ENCODE data around the gene ALX4. TPM values are rescaled to one million over a fixed set of nuclear protein-coding genes. Genes with fewer than 3 reads are reported as not detected.

Gene ALX4
- polyA plus RNA-seq, 1 of the 3 experiments (the other 2 are of a cell fraction): under 0.01 TPM

- ChIA-PET POLR2A (no interaction called here), CTCF (interaction anchor here (1.1 to 2.3 kb wide), 6 partner anchors 10 to 607 kb away, joined by 3 to 6 read pairs (median 3); no protein-coding TSS in a partner anchor)
- no peaks in the 10 kb centered on the region for H3K9me2 ChIP-seq
- no peak overlapping the region for H3K9ac ChIP-seq
- no peaks in the 10 kb centered on the region for H3K36me3 ChIP-seq (replicated peaks in 1 of 2; ENCODE audit: control insufficient read depth in 1 of 2, insufficient read depth in 2 of 2, low read length in 1 of 2)
- WGBS (ENCODE audit: low lambda C conversion rate): 36% methylated on average over 16 of the region's 20 CpGs
- H3K27me3 ChIP-seq (ENCODE audit: insufficient read depth): peaks cover 92% of the 10 kb centered on the region
- peaks cover 15 to 19% of the 10 kb centered on the region in 2 experiments; a peak in 2 of 4 replicates for H3K4me1 ChIP-seq (ENCODE audit: control insufficient read depth in 1 of 2, insufficient read depth in 2 of 2, low read depth in 1 of 2, low read length in 1 of 2)
- H3K4me2 ChIP-seq: no peak overlapping the region; the same call in 1 of the 2 replicates
- H3K9me3 ChIP-seq: no peaks in the 10 kb centered on the region
- no peaks in the 10 kb centered on the region for H3F3A ChIP-seq (replicated peaks; ENCODE audit: insufficient read depth)
- TF ChIP-seq JUND (IDR thresholded peaks at IDR 0.05): no peak
- no peak for TF ChIP-seq EP300 (IDR thresholded peaks at IDR 0.05; ENCODE audit: borderline replicate concordance in 1 of 2, low read depth in 1 of 2, low read length in 1 of 2)
- TF ChIP-seq MAX (IDR thresholded peaks at IDR 0.05; ENCODE audit: low read depth): no peak
- no peak for TF ChIP-seq RXRA (IDR thresholded peaks at IDR 0.05; ENCODE audit: borderline replicate concordance, low read depth)
- TF ChIP-seq FOXM1 (IDR thresholded peaks at IDR 0.05; ENCODE audit: low read depth): no peak
- TF ChIP-seq USF2 (IDR thresholded peaks at IDR 0.05; ENCODE audit: borderline replicate concordance, low read depth, low read length): no peak
- TF ChIP-seq RCOR1 (IDR thresholded peaks at IDR 0.05; ENCODE audit: low read length): no peak
- TF ChIP-seq NFIC (IDR thresholded peaks at IDR 0.05; ENCODE audit: borderline replicate concordance): no peak
- no peak for TF ChIP-seq GABPA (IDR thresholded peaks at IDR 0.05; ENCODE audit: low read depth)
- TF ChIP-seq RAD21 (IDR thresholded peaks at IDR 0.05; ENCODE audit: low read length): no peak
- TF ChIP-seq POLR2AphosphoS5 (IDR thresholded peaks at IDR 0.05; ENCODE audit: low read depth, low read length): no peak
- no peak for TF ChIP-seq MXI1 (IDR thresholded peaks at IDR 0.05; ENCODE audit: low read depth, low read length)
- TF ChIP-seq IRF3 (IDR thresholded peaks at IDR 0.05; ENCODE audit: low read depth, low read length): no peak
- no peak for TF ChIP-seq NRF1 (IDR thresholded peaks at IDR 0.05; ENCODE audit: low read depth, low read length)
- TF ChIP-seq SIN3A (IDR thresholded peaks at IDR 0.05; ENCODE audit: borderline replicate concordance, low read depth, low read length): no peak
- no peak for TF ChIP-seq TCF12 (IDR thresholded peaks at IDR 0.05)
- no peak overlapping the region for H2AFZ ChIP-seq (ENCODE audit: low read depth)
- H3K79me2 ChIP-seq (ENCODE audit: insufficient read depth): no peaks in the 10 kb centered on the region
- H3K4me3 ChIP-seq (ENCODE audit: low read depth in 2 of 2, low read length in 1 of 2): no peak overlapping the region
- no peak for DNase-seq
- no peaks in the 10 kb centered on the region for H4K20me1 ChIP-seq (ENCODE audit: insufficient read depth)
- H3K27ac ChIP-seq (ENCODE audit: low read depth in 2 of 2, low read length in 1 of 2): no peak overlapping the region
Observed at GRCh38 chr11:44320289-44320973, 10.5 kb upstream of the ALX4 start.

Data from SK-N-SH (cell line).